RWPE2 (cell line): ENCODE data around the gene RBMS1.

ENCODE experiments used
- ATAC-seq: fragments of 200-7000 bp; cut with Tn5 transposase; 3 replicates; pipeline ENCODE4 v1.9.1; 2021; ENCODE audit warnings: low read depth
- DNase-seq: peaks from one replicate; pipeline ENCODE4 v3.0.0-alpha.2; 2020; ENCODE audit warnings: low spot score
- H3K27ac ChIP-seq: fragments of 450-650 bp; 2 replicates; pipeline ENCODE4 v1.5.1; 2017; ENCODE audit warnings: mild to moderate bottlenecking; ENCODE audit not compliant: poor library complexity, severe bottlenecking
- H3K27me3 ChIP-seq: fragments of 250-450 bp; sonication (Bioruptor Pico); 2 replicates; pipeline ENCODE4 v1.5.1; 2021; ENCODE audit warnings: mild to moderate bottlenecking, moderate library complexity; ENCODE audit not compliant: insufficient read depth, poor library complexity, severe bottlenecking
- H3K36me3 ChIP-seq: fragments of 250-450 bp; sonication (Bioruptor Pico); 2 replicates; pipeline ENCODE4 v1.5.1; 2020; ENCODE audit warnings: low read depth, mild to moderate bottlenecking, moderate library complexity
- H3K4me1 ChIP-seq: fragments of 250-450 bp; sonication (Bioruptor Pico); 2 replicates; pipeline ENCODE4 v1.5.1; 2021; ENCODE audit warnings: mild to moderate bottlenecking, moderate library complexity; ENCODE audit not compliant: insufficient read depth, poor library complexity, severe bottlenecking
- H3K4me3 ChIP-seq: fragments of 250-450 bp; sonication (Bioruptor Pico); 2 replicates; pipeline ENCODE4 v1.5.1; 2021; ENCODE audit warnings: mild to moderate bottlenecking, moderate library complexity; ENCODE audit not compliant: severe bottlenecking
- H3K9me3 ChIP-seq: fragments of 250-450 bp; sonication (Bioruptor Pico); 2 replicates; pipeline ENCODE4 v1.5.1; 2021; ENCODE audit warnings: mild to moderate bottlenecking, moderate library complexity; ENCODE audit not compliant: severe bottlenecking
- CTCF ChIP-seq: fragments of 450-650 bp; IDR thresholded peaks from one replicate; pipeline ENCODE4 v1.5.1; 2017; ENCODE audit warnings: mild to moderate bottlenecking, moderate library complexity; ENCODE audit not compliant: poor library complexity, severe bottlenecking

Gene RBMS1

GRCh38 chr2:160493227-160494028, at the start of gene RBMS1:
Gene RBMS1, minus strand, starts transcription at chr2:160493807. Its CDS starts 444 bp downstream, at chr2:160493363.
- H3K4me1 ChIP-seq, result peaks cover 26% of the 10 kb centered on the region
- H3K27ac ChIP-seq, result peak within 1 kb of the TSS; percentile 91
- no peak for TF ChIP-seq CTCF
- no peaks in the 10 kb centered on the region for H3K27me3 ChIP-seq
- ATAC-seq (peak; percentile 49), DNase-seq (peak; percentile 67)
- H3K4me3 ChIP-seq, result peak within 1 kb of the TSS; percentile 76
- H3K9me3 ChIP-seq, result no peaks in the 10 kb centered on the region
- no peaks in the 10 kb centered on the region for H3K36me3 ChIP-seq

GRCh38 chr2:160541745-160542144, 48.1 kb upstream of the RBMS1 start:
- TF ChIP-seq CTCF, result no peak
- no peak overlapping the region for H3K27ac ChIP-seq
- no peaks in the 10 kb centered on the region for H3K4me1 ChIP-seq
- DNase-seq, result no peak
- no peaks in the 10 kb centered on the region for H3K27me3 ChIP-seq
- H3K4me3 ChIP-seq, result no peak overlapping the region
- H3K36me3 ChIP-seq, result no peaks in the 10 kb centered on the region
- no peaks in the 10 kb centered on the region for H3K9me3 ChIP-seq
- ATAC-seq, result no peak

- no peaks in the 10 kb centered on the region for H3K36me3 ChIP-seq
Observed at GRCh38 chr2:160538559-160539355, 45.1 kb upstream of the RBMS1 start.

GRCh38 chr2:160538115-160538514, 44.5 kb upstream of the RBMS1 start:
- Histone ChIP-seq H3K4me1 (no peaks in the 10 kb centered on the region), H3K27ac (no peak overlapping the region), H3K36me3 (no peaks in the 10 kb centered on the region), H3K4me3 (no peak overlapping the region), H3K27me3 (no peaks in the 10 kb centered on the region), H3K9me3 (no peaks in the 10 kb centered on the region)
- TF ChIP-seq CTCF, result no peak
- DNase-seq, result no peak
- no peak for ATAC-seq

More at GRCh38 chr2:160538559-160539355, 45.1 kb upstream of the RBMS1 start:
- Histone ChIP-seq H3K4me3 (no peak overlapping the region), H3K27me3 (no peaks in the 10 kb centered on the region), H3K9me3 (no peaks in the 10 kb centered on the region), H3K27ac (no peak overlapping the region), H3K4me1 (no peaks in the 10 kb centered on the region)
- DNase-seq (no peak), ATAC-seq (no peak)
- TF ChIP-seq CTCF, result no peak
